HEK293 (cell line): ENCODE results near the gene HIPK4.

Experiments
- BCL11A ChIP-seq: fragments of 450-650 bp; formaldehyde crosslinking; IDR thresholded peaks from 2 replicates; pipeline ENCODE4 v1.5.1; 2016; ENCODE audit warnings: low read depth, missing biosample characterization, missing genetic modification characterization
- HOXC10 ChIP-seq: sonication (generic); formaldehyde crosslinking; IDR thresholded peaks from 2 replicates; pipeline ENCODE4 v1.8.1; 2023; ENCODE audit warnings: mild to moderate bottlenecking, missing genetic modification reagents
- OSR2 ChIP-seq: fragments of 450-650 bp; formaldehyde crosslinking; IDR thresholded peaks from 2 replicates; pipeline ENCODE4 v1.5.1; 2016; ENCODE audit warnings: missing biosample characterization, missing genetic modification characterization
- SALL2 ChIP-seq: fragments of 450-650 bp; formaldehyde crosslinking; IDR thresholded peaks from 2 replicates; pipeline ENCODE4 v1.5.0; 2017; ENCODE audit warnings: missing biosample characterization, mild to moderate bottlenecking, missing genetic modification characterization, borderline replicate concordance
- SCRT1 ChIP-seq: fragments of 450-650 bp; formaldehyde crosslinking; IDR thresholded peaks from 2 replicates; pipeline ENCODE4 v1.5.1; 2016; ENCODE audit warnings: missing biosample characterization, missing genetic modification characterization, borderline replicate concordance
- ZBTB1 ChIP-seq: fragments of 450-650 bp; formaldehyde crosslinking; IDR thresholded peaks from 2 replicates; pipeline ENCODE4 v1.5.1; 2016; ENCODE audit warnings: missing biosample characterization, missing genetic modification characterization
- ZBTB8A ChIP-seq: fragments of 450-650 bp; formaldehyde crosslinking; IDR thresholded peaks from 2 replicates; pipeline ENCODE4 v1.5.1; 2016; ENCODE audit warnings: missing biosample characterization, missing genetic modification characterization
- ZFP41 ChIP-seq: fragments of 450-650 bp; formaldehyde crosslinking; IDR thresholded peaks from 2 replicates; pipeline ENCODE4 v1.5.1; 2016; ENCODE audit warnings: missing biosample characterization, missing genetic modification characterization, borderline replicate concordance
- ZNF140 ChIP-seq: fragments of 450-650 bp; formaldehyde crosslinking; IDR thresholded peaks from 2 replicates; pipeline ENCODE4 v1.5.1; 2016; ENCODE audit warnings: missing biosample characterization, missing genetic modification characterization
- ZNF184 ChIP-seq: fragments of 450-650 bp; IDR thresholded peaks from 2 replicates; pipeline ENCODE4 v1.5.1; 2018; ENCODE audit warnings: missing biosample characterization, mild to moderate bottlenecking, missing genetic modification characterization
- ZNF221 ChIP-seq: fragments of 450-650 bp; formaldehyde crosslinking; IDR thresholded peaks from 2 replicates; pipeline ENCODE4 v1.5.1; 2017; ENCODE audit warnings: missing biosample characterization, missing genetic modification characterization, borderline replicate concordance
- ZNF302 ChIP-seq: fragments of 450-650 bp; formaldehyde crosslinking; IDR thresholded peaks from 2 replicates; pipeline ENCODE4 v1.5.1; 2016; ENCODE audit warnings: missing biosample characterization, missing genetic modification characterization, low read depth
- ZNF335 ChIP-seq: fragments of 450-650 bp; formaldehyde crosslinking; conservative IDR thresholded peaks from 2 replicates; pipeline ENCODE4 v1.5.1; 2016; ENCODE audit warnings: missing biosample characterization, missing genetic modification characterization
- ZNF473 ChIP-seq: fragments of 450-650 bp; formaldehyde crosslinking; IDR thresholded peaks from 2 replicates; pipeline ENCODE4 v1.5.1; 2017; ENCODE audit warnings: missing biosample characterization, missing genetic modification characterization
- ZNF548 ChIP-seq: fragments of 450-650 bp; formaldehyde crosslinking; IDR thresholded peaks from 2 replicates; pipeline ENCODE4 v1.5.1; 2016; ENCODE audit warnings: missing biosample characterization, missing genetic modification characterization
- ZNF600 ChIP-seq: fragments of 450-650 bp; formaldehyde crosslinking; IDR thresholded peaks from 2 replicates; pipeline ENCODE4 v1.5.1; 2016; ENCODE audit warnings: missing biosample characterization, missing genetic modification characterization
- ZNF664 ChIP-seq: fragments of 450-650 bp; formaldehyde crosslinking; IDR thresholded peaks from 2 replicates; pipeline ENCODE4 v1.5.1; 2016; ENCODE audit warnings: missing biosample characterization, missing genetic modification characterization
- ZNF792 ChIP-seq: fragments of 450-650 bp; formaldehyde crosslinking; IDR thresholded peaks from 2 replicates; pipeline ENCODE4 v1.5.1; 2016; ENCODE audit warnings: missing biosample characterization, missing genetic modification characterization
- TF ChIP-seq, protein P1 (sequence below): fragments of 450-650 bp; formaldehyde crosslinking; IDR thresholded peaks from 2 replicates; pipeline ENCODE4 v1.5.1; 2016; ENCODE audit warnings: missing biosample characterization, missing genetic modification characterization
- TF ChIP-seq, protein P2 (sequence below): fragments of 450-650 bp; formaldehyde crosslinking; IDR thresholded peaks from 2 replicates; pipeline ENCODE4 v1.5.1; 2017; ENCODE audit warnings: missing biosample characterization, missing genetic modification characterization
- TF ChIP-seq, protein P3 (sequence below): fragments of 450-650 bp; formaldehyde crosslinking; IDR thresholded peaks from 2 replicates; pipeline ENCODE4 v1.5.1; 2016; ENCODE audit warnings: missing biosample characterization, missing genetic modification characterization
- TF ChIP-seq, protein P4 (sequence below): fragments of 450-650 bp; formaldehyde crosslinking; IDR thresholded peaks from 2 replicates; pipeline ENCODE4 v1.5.1; 2017; ENCODE audit warnings: missing biosample characterization, missing genetic modification characterization
- TF ChIP-seq, protein P5 (sequence below): IDR thresholded peaks from 2 replicates; pipeline ENCODE4 v1.6.1; 2011; ENCODE audit warnings: mild to moderate bottlenecking, low read depth, low read length, borderline replicate concordance
- TF ChIP-seq, protein P6 (sequence below): fragments of 450-650 bp; formaldehyde crosslinking; IDR thresholded peaks from 2 replicates; pipeline ENCODE4 v1.5.1; 2016; ENCODE audit warnings: missing biosample characterization, missing genetic modification characterization, low read depth
- TF ChIP-seq, protein P7 (sequence below): fragments of 450-650 bp; formaldehyde crosslinking; IDR thresholded peaks from 2 replicates; pipeline ENCODE4 v1.5.1; 2017; ENCODE audit warnings: missing biosample characterization, missing genetic modification characterization

The HIPK4 gene

DNA sequence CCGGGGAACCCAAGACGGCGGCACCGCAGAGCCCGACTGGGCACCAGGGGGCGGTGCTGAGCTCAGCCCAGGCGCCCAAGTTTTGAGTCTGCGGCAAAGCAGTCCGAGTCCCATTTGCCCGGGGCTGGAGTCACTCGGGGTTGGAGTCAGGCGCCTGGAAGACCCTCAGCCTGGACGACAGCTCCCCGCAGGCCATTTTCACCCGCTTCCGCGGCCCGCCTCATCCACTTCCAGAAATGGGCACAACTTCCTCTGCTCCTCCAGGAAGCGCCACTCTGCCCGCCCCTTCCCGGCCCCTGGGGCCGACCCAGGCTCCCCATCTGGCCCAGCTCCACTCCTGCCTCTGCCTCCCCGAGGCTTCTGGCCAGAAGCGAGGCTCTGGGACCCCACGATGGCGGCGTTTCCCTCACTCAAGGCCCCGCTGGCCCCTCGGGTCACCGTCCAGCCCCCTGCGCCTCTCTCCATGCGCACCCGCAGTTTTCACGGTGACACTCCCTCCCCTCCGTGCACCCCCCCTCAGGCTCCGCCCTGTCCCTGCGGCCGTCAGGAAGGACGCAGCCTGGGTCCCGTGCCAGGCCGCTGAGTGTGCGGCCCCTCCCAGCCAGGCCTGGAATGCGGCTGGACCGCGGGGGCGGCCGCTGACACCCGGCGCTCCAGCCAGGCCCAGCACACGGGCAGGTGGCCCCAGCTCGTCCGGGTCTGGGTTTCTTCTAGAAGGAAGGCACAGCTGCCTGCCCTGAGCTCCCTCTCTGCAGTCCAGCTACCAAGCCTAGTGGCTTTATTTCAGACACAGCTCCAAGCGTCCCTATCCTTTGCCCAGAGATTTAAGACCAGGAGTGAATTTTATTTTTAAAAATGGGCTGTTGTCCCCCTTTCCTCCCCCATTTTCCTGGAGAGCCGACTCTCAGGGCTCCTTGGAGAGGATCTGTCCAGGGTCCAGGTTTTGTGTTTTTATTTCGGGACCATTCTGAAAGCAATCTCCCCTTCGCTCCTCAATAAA is 31.1 kb upstream of the HIPK4 start (continued):
- 0 out of 2 replicates have a peak, but pooled peaks have one; percentile 86 for TF ChIP-seq ZNF221 (tag by site-specific recombination)
- TF ChIP-seq ZNF302 = no peak
- TF ChIP-seq HOXC10 (CRISPR knock-in tag) = no peak
- TF ChIP-seq ZBTB1 = no peak
- TF ChIP-seq ZNF600 = peak; percentile 97
- TF ChIP-seq ZBTB8A = peak; percentile 96
- peak; percentile 71; the same call in 1 of the 2 replicates for TF ChIP-seq OSR2 (tag by site-specific recombination)
- no peak; the same call in 1 of the 2 replicates for TF ChIP-seq ZNF792
- no peak for TF ChIP-seq ZNF548 (tag by site-specific recombination)
- TF ChIP-seq ZFP41 (tag by site-specific recombination) = no peak
- no peak for TF ChIP-seq ZNF140 (tag by site-specific recombination)
- TF ChIP-seq, protein P1, sequence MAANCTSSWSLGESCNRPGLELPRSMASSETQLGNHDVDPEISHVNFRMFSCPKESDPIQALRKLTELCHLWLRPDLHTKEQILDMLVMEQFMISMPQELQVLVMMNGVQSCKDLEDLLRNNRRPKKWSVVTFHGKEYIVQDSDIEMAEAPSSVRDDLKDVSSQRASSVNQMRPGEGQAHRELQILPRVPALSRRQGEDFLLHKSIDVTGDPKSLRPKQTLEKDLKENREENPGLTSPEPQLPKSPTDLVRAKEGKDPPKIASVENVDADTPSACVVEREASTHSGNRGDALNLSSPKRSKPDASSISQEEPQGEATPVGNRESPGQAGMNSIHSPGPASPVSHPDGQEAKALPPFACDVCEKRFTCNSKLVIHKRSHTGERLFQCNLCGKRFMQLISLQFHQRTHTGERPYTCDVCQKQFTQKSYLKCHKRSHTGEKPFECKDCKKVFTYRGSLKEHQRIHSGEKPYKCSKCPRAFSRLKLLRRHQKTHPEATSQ (tag by site-specific recombination) = peak; percentile 73; the same call in 1 of the 2 replicates
- TF ChIP-seq, protein P2, sequence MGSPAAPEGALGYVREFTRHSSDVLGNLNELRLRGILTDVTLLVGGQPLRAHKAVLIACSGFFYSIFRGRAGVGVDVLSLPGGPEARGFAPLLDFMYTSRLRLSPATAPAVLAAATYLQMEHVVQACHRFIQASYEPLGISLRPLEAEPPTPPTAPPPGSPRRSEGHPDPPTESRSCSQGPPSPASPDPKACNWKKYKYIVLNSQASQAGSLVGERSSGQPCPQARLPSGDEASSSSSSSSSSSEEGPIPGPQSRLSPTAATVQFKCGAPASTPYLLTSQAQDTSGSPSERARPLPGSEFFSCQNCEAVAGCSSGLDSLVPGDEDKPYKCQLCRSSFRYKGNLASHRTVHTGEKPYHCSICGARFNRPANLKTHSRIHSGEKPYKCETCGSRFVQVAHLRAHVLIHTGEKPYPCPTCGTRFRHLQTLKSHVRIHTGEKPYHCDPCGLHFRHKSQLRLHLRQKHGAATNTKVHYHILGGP (tag by site-specific recombination) = no peak
- peak; percentile 66; the same call in 1 of the 2 replicates for TF ChIP-seq BCL11A (tag by site-specific recombination)
- TF ChIP-seq, protein P3, sequence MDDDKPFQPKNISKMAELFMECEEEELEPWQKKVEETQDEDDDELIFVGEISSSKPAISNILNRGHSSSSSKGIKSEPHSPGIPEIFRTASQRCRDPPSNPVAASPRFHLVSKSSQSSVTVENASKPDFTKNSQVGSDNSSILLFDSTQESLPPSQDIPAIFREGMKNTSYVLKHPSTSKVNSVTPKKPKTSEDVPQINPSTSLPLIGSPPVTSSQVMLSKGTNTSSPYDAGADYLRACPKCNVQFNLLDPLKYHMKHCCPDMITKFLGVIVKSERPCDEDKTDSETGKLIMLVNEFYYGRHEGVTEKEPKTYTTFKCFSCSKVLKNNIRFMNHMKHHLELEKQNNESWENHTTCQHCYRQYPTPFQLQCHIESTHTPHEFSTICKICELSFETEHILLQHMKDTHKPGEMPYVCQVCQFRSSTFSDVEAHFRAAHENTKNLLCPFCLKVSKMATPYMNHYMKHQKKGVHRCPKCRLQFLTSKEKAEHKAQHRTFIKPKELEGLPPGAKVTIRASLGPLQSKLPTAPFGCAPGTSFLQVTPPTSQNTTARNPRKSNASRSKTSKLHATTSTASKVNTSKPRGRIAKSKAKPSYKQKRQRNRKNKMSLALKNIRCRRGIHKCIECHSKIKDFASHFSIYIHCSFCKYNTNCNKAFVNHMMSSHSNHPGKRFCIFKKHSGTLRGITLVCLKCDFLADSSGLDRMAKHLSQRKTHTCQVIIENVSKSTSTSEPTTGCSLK (tag by site-specific recombination) = no peak
- TF ChIP-seq ZNF473 = no peak
- TF ChIP-seq, protein P4, sequence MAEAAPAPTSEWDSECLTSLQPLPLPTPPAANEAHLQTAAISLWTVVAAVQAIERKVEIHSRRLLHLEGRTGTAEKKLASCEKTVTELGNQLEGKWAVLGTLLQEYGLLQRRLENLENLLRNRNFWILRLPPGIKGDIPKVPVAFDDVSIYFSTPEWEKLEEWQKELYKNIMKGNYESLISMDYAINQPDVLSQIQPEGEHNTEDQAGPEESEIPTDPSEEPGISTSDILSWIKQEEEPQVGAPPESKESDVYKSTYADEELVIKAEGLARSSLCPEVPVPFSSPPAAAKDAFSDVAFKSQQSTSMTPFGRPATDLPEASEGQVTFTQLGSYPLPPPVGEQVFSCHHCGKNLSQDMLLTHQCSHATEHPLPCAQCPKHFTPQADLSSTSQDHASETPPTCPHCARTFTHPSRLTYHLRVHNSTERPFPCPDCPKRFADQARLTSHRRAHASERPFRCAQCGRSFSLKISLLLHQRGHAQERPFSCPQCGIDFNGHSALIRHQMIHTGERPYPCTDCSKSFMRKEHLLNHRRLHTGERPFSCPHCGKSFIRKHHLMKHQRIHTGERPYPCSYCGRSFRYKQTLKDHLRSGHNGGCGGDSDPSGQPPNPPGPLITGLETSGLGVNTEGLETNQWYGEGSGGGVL (tag by site-specific recombination) = peak; percentile 92
- no peak for TF ChIP-seq ZNF184 (tag by site-specific recombination)
- TF ChIP-seq ZNF335 = peak; percentile 96
- TF ChIP-seq, protein P5, sequence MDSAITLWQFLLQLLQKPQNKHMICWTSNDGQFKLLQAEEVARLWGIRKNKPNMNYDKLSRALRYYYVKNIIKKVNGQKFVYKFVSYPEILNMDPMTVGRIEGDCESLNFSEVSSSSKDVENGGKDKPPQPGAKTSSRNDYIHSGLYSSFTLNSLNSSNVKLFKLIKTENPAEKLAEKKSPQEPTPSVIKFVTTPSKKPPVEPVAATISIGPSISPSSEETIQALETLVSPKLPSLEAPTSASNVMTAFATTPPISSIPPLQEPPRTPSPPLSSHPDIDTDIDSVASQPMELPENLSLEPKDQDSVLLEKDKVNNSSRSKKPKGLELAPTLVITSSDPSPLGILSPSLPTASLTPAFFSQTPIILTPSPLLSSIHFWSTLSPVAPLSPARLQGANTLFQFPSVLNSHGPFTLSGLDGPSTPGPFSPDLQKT = peak; percentile 99
- TF ChIP-seq ZNF664 (tag by site-specific recombination) = no peak
- no peak for TF ChIP-seq SCRT1 (tag by site-specific recombination)
- no peak; the same call in 1 of the 2 replicates for TF ChIP-seq SALL2 (tag by site-specific recombination)
- TF ChIP-seq, protein P6, sequence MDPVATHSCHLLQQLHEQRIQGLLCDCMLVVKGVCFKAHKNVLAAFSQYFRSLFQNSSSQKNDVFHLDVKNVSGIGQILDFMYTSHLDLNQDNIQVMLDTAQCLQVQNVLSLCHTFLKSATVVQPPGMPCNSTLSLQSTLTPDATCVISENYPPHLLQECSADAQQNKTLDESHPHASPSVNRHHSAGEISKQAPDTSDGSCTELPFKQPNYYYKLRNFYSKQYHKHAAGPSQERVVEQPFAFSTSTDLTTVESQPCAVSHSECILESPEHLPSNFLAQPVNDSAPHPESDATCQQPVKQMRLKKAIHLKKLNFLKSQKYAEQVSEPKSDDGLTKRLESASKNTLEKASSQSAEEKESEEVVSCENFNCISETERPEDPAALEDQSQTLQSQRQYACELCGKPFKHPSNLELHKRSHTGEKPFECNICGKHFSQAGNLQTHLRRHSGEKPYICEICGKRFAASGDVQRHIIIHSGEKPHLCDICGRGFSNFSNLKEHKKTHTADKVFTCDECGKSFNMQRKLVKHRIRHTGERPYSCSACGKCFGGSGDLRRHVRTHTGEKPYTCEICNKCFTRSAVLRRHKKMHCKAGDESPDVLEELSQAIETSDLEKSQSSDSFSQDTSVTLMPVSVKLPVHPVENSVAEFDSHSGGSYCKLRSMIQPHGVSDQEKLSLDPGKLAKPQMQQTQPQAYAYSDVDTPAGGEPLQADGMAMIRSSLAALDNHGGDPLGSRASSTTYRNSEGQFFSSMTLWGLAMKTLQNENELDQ (tag by site-specific recombination) = no peak
- TF ChIP-seq, protein P7, sequence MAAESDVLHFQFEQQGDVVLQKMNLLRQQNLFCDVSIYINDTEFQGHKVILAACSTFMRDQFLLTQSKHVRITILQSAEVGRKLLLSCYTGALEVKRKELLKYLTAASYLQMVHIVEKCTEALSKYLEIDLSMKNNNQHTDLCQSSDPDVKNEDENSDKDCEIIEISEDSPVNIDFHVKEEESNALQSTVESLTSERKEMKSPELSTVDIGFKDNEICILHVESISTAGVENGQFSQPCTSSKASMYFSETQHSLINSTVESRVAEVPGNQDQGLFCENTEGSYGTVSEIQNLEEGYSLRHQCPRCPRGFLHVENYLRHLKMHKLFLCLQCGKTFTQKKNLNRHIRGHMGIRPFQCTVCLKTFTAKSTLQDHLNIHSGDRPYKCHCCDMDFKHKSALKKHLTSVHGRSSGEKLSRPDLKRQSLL (tag by site-specific recombination) = peak; percentile 43; the same call in 1 of the 2 replicates
